Duodenal mucosa (tissue), 2 donors: Measurements from ENCODE around the gene CNIH2.

Source experiments
- H3K27ac ChIP-seq: one replicate; pipeline ENCODE4 v1.7.0; 2013; ENCODE audit warnings: low read depth, low read length
- H3K27me3 ChIP-seq, 2 donors: one replicate each; pipeline ENCODE4 v1.7.0; 2013; ENCODE audit warnings: low read length in 2 of 2, control low read depth in 1 of 2; ENCODE audit not compliant: insufficient read depth in 2 of 2, control insufficient read depth in 1 of 2
- H3K36me3 ChIP-seq, 2 donors: one replicate each; pipeline ENCODE4 v1.7.0; 2013; ENCODE audit warnings: low read length in 2 of 2, control low read depth in 1 of 2; ENCODE audit not compliant: insufficient read depth in 2 of 2, control insufficient read depth in 1 of 2
- H3K4me1 ChIP-seq, 2 donors: one replicate each; pipeline ENCODE4 v1.7.0; 2013; ENCODE audit warnings: low read length in 2 of 2, control low read depth in 1 of 2; ENCODE audit not compliant: insufficient read depth in 2 of 2, control insufficient read depth in 1 of 2
- H3K4me3 ChIP-seq, 2 donors: one replicate each; pipeline ENCODE4 v1.7.0; 2013; ENCODE audit warnings: low read length in 2 of 2, low read depth in 1 of 2
- H3K9ac ChIP-seq, 2 donors: one replicate each; pipeline ENCODE4 v1.7.0; 2013; ENCODE audit warnings: low read length in 2 of 2, low read depth in 1 of 2
- H3K9me3 ChIP-seq, 2 donors: one replicate each; pipeline ENCODE4 v1.7.0; 2013; ENCODE audit warnings: low read length in 2 of 2, control low read depth in 1 of 2; ENCODE audit not compliant: control insufficient read depth in 1 of 2

CNIH2 gene

DNA sequence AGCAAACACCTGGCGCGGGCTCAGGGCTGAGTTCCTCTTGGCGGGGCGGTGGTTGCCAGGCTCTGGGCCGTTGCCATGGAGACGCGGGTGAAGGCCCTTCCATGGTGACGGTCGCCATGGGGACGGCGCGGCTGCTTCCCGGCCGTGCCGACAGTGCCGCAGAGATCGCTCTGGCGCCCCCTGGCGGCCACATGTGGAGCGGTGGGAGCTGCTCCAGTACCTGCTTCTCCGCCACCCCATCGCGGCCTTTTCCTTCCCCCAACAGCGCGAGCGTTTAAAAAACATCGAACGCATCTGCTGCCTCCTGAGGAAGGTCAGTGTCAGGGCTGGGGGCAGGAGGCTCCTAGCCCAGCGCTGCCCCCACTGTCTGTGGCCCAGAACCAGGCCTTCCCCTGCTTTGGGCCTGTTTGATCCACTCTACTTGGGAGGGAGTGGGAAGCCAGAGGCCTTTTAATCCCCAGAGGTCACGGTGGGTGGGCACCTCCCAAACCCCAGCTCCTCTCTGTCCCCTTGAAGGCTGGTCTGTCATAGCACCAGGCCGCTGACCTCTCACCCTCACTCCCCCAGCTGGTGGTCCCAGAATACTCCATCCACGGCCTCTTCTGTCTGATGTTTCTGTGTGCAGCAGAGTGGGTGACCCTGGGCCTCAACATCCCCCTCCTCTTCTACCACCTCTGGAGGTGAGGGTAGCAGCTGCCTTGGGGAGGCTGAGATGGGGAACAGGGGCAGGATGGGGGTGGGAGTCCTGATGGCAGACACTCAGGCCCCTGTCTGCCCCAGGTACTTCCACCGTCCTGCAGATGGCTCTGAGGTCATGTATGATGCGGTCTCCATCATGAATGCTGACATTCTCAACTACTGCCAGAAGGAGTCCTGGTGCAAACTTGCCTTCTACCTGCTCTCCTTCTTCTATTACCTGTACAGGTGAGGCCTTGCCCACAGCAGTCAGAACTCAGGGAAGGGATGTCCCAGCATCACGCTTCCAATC is 4.8 kb downstream of the CNIH2 start:
- H3K27me3 ChIP-seq = no peaks in the 10 kb centered on the region
- no peaks in the 10 kb centered on the region for H3K9me3 ChIP-seq
- H3K4me3 ChIP-seq = no peak overlapping the region
- H3K9ac ChIP-seq = no peak overlapping the region
- peaks cover 3 to 16% of the 10 kb centered on the region in 2 donors for H3K4me1 ChIP-seq
- H3K27ac ChIP-seq = no peak overlapping the region
- H3K36me3 ChIP-seq = peaks cover 0 to 25% of the 10 kb centered on the region in 2 donors

DNA sequence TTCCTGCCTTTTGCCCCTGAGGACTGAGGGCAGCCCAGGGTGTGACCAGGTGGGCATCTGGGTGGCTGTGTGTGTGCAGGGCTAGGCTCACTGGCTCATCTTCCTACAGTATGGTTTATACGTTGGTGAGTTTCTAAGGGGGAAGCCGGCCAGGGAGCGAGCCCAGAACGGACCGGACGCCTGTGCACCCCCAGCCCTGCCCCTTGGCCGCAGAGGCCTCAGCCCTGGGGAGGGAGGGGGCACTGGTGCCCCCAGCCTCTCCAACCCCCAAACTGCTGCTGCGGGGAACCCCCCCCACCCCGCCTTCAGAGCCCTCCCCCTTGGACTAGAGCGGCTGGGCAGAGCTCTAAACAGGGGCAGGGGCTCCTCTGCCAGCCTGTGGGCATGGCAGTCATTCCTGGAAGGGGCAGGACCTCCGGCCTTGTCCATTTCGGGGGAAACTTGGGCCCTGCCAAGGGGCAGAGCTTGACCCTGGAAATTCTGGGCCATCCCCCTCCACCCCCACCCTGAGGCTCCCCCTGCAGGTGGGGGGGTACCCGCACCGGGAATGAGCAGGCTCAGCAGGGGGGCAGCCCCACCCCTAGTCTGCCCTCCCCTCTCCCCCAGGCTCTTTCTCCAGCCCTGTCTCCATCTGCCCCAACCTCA is 5.6 kb downstream of the CNIH2 start:
- Histone ChIP-seq H3K36me3 (peaks cover 0 to 25% of the 10 kb centered on the region in 2 donors), H3K4me3 (no peak overlapping the region), H3K27me3 (no peaks in the 10 kb centered on the region), H3K9ac (no peak overlapping the region), H3K27ac (no peak overlapping the region), H3K4me1 (peaks cover 10 to 24% of the 10 kb centered on the region in 2 donors), H3K9me3 (no peaks in the 10 kb centered on the region)

- no peak overlapping the region for H3K27ac ChIP-seq
- H3K9me3 ChIP-seq = no peaks in the 10 kb centered on the region
- no peak overlapping the region for H3K4me3 ChIP-seq
- H3K36me3 ChIP-seq = peaks cover 0 to 25% of the 10 kb centered on the region in 2 donors
- peaks cover 11 to 25% of the 10 kb centered on the region in 2 donors for H3K4me1 ChIP-seq
- no peaks in the 10 kb centered on the region for H3K27me3 ChIP-seq
- H3K9ac ChIP-seq = no peak overlapping the region
Measured at GRCh38 chr11:66284526-66285078, 6.6 kb downstream of the CNIH2 start.

- Histone ChIP-seq H3K9ac (no peak overlapping the region), H3K27ac (no peak overlapping the region), H3K36me3 (peaks cover 0 to 25% of the 10 kb centered on the region in 2 donors), H3K4me1 (peaks cover 19 to 32% of the 10 kb centered on the region in 2 donors), H3K27me3 (no peaks in the 10 kb centered on the region), H3K4me3 (no peak overlapping the region), H3K9me3 (no peaks in the 10 kb centered on the region)
Measured at GRCh38 chr11:66285250-66285947, 7.4 kb downstream of the CNIH2 start.

DNA sequence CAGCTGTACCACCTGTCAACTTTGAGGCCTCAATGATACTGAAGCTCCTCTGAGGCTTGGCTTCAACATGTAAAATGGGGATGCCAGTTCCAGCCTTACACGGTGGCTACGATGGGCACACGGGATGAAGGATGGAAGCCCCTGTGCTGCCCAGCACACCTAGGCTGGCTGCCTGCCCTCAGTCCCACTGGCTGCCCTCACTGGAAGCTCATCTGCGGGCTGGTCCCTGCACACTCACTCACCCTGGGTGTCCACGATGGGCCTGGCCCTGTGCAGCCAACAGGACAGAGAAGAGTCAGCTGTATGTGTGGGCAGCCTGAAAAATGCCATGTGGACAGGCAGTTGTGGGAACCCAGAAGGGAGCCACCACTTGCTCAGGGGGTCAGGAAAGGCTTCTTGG is 8.7 kb downstream of the CNIH2 start:
- Histone ChIP-seq H3K4me3 (no peak overlapping the region), H3K36me3 (peaks cover 0 to 25% of the 10 kb centered on the region in 2 donors), H3K27ac (no peak overlapping the region), H3K9me3 (no peaks in the 10 kb centered on the region), H3K9ac (no peak overlapping the region), H3K4me1 (peaks cover 19 to 35% of the 10 kb centered on the region in 2 donors), H3K27me3 (peaks cover 5 to 6% of the 10 kb centered on the region in 2 donors)

GRCh38 chr11:66287211-66287888 is 9.4 kb downstream of the CNIH2 start:
- Histone ChIP-seq H3K27ac (no peak overlapping the region), H3K9me3 (no peaks in the 10 kb centered on the region)

DNA sequence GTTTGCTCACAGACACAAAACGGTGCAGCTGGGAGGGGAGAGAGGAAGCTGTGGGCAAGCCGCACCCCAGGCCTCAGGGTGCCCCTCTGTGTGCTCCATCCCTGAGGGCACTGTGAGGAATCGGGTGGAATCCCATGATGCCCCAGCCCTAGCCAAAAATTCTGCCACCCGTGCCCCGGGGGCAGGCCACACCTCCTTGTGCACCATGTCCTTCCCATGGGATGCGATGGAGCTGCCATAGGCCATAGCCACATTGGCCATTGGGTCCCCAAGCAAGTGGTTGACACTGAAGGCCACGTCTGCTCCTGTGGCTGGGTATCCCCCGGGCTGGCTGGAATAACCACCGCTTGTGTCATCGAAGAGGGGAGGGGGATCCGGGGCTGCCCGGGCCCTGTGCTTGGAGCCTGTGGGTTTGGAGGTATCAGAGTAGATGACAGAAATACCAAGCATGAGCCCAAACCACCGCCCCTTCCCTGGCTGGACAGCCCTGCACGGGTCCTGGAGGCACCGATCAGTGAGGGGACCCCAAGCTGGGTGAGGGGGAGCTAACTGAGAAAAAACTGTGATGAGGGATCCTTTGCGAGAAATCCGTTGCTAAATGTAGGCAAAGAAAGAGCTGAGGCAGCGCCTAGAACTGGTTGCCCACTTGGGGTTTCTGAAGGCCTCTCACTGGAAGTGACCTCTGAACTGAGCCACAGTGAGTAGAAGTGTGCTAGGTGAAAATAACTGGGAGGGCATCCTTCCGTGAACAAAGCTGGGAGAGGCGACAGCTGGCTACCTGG is 10.1 kb downstream of the CNIH2 start:
- peak overlapping the region; percentile 94 for H3K27ac ChIP-seq
- no peaks in the 10 kb centered on the region for H3K9me3 ChIP-seq
- peak overlapping the region; percentile 86 for H3K4me3 ChIP-seq
- H3K27me3 ChIP-seq = peaks cover 14 to 16% of the 10 kb centered on the region in 2 donors
- H3K36me3 ChIP-seq = peaks cover 0 to 20% of the 10 kb centered on the region in 2 donors
- H3K4me1 ChIP-seq = peaks cover 19 to 35% of the 10 kb centered on the region in 2 donors
- peak overlapping the region; percentile 88 to 97 for H3K9ac ChIP-seq

More at GRCh38 chr11:66287211-66287888, 9.4 kb downstream of the CNIH2 start:
- H3K4me1 ChIP-seq = peaks cover 19 to 35% of the 10 kb centered on the region in 2 donors
- H3K36me3 ChIP-seq = peaks cover 0 to 25% of the 10 kb centered on the region in 2 donors
- H3K9ac ChIP-seq = peak overlapping the region in 1 of 2 donors; percentile 97
- peaks cover 7 to 9% of the 10 kb centered on the region in 2 donors for H3K27me3 ChIP-seq
- H3K4me3 ChIP-seq = peak overlapping the region in 1 of 2 donors; percentile 86

GRCh38 chr11:66288671-66289547 is 10.9 kb downstream of the CNIH2 start, which contains the start of gene YIF1A:
YIF1A (minus strand) TSS chr11:66289143; CDS start chr11:66288985, 158 bp downstream.
- no peaks in the 10 kb centered on the region for H3K9me3 ChIP-seq
- peaks cover 0 to 17% of the 10 kb centered on the region in 2 donors for H3K36me3 ChIP-seq
- peaks cover 20 to 24% of the 10 kb centered on the region in 2 donors for H3K27me3 ChIP-seq
- H3K27ac ChIP-seq = peak within 1 kb of the TSS; percentile 94
- peaks cover 19 to 34% of the 10 kb centered on the region in 2 donors for H3K4me1 ChIP-seq
- peak within 1 kb of the TSS; percentile 86 to 88 for H3K4me3 ChIP-seq
- peak within 1 kb of the TSS; percentile 88 to 97 for H3K9ac ChIP-seq
